ENCODE results near the gene SRSF9.
"Not testable (repeated sequence)": the region's sequence is repeated elsewhere in the genome, so short reads cannot be mapped to it uniquely, and the experiment has no call there.

Gene SRSF9

GRCh38 chr12:120490833-120491512, 21.4 kb upstream of the SRSF9 start:
- in situ Hi-C loops (cut with MboI; ENCODE audit: low sequenced_read_pairs, unreplicated experiment) = no loop called here
- DNase-seq (ENCODE audit: low spot score) = no peak
- TF ChIP-seq, protein P1, sequence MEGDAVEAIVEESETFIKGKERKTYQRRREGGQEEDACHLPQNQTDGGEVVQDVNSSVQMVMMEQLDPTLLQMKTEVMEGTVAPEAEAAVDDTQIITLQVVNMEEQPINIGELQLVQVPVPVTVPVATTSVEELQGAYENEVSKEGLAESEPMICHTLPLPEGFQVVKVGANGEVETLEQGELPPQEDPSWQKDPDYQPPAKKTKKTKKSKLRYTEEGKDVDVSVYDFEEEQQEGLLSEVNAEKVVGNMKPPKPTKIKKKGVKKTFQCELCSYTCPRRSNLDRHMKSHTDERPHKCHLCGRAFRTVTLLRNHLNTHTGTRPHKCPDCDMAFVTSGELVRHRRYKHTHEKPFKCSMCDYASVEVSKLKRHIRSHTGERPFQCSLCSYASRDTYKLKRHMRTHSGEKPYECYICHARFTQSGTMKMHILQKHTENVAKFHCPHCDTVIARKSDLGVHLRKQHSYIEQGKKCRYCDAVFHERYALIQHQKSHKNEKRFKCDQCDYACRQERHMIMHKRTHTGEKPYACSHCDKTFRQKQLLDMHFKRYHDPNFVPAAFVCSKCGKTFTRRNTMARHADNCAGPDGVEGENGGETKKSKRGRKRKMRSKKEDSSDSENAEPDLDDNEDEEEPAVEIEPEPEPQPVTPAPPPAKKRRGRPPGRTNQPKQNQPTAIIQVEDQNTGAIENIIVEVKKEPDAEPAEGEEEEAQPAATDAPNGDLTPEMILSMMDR (IDR thresholded peaks at IDR 0.05; ENCODE audit: borderline replicate concordance, control extremely low read depth, extremely low read depth, insufficient read depth, missing control alignments) = no peak

GRCh38 chr12:120490325-120490724, 20.8 kb upstream of the SRSF9 start:
- in situ Hi-C loops (cut with MboI; ENCODE audit: low sequenced_read_pairs, unreplicated experiment) = no loop called here
- TF ChIP-seq, protein P1 (IDR thresholded peaks at IDR 0.05; ENCODE audit: borderline replicate concordance, control extremely low read depth, extremely low read depth, insufficient read depth, missing control alignments) = no peak
- no peak for DNase-seq (ENCODE audit: low spot score)

DNA sequence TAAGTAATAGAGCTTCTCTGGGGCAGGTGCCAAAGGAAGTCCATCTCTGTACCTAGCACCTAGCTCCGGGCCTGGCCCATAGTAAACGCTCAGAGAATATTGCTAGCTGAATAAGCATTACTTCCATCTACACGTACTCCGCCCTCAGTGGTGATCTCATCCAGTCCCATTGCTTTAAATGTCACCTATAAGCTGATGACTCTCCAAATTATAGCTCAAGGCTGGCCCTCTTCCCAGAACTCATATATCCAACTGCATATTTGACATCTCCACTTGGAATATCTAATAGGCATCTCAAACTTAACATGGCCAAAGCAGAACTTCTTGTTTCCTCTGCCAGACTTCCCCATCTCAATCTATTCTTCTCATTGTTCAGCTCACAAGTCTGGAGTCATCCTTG, 19.5 kb upstream of the SRSF9 start:
- in situ Hi-C loops (cut with MboI; ENCODE audit: low sequenced_read_pairs, unreplicated experiment) = no loop called here
- no peak for DNase-seq (ENCODE audit: low spot score)
- TF ChIP-seq, protein P1 (IDR thresholded peaks at IDR 0.05; ENCODE audit: borderline replicate concordance, control extremely low read depth, extremely low read depth, insufficient read depth, missing control alignments) = no peak

GRCh38 chr12:120488057-120488640, 18.6 kb upstream of the SRSF9 start:
- DNase-seq (ENCODE audit: low spot score) = no peak
- in situ Hi-C loops (cut with MboI; ENCODE audit: low sequenced_read_pairs, unreplicated experiment) = no loop called here
- TF ChIP-seq, protein P1 (IDR thresholded peaks at IDR 0.05; ENCODE audit: borderline replicate concordance, control extremely low read depth, extremely low read depth, insufficient read depth, missing control alignments) = no peak

GRCh38 chr12:120487552-120487951, 18.0 kb upstream of the SRSF9 start:
- DNase-seq (ENCODE audit: low spot score); in situ Hi-C loops (cut with MboI; ENCODE audit: low sequenced_read_pairs, unreplicated experiment): not testable (repeated sequence)

GRCh38 chr12:120485961-120486881, 16.7 kb upstream of the SRSF9 start:
- TF ChIP-seq, protein P1 (IDR thresholded peaks at IDR 0.05; ENCODE audit: borderline replicate concordance, control extremely low read depth, extremely low read depth, insufficient read depth, missing control alignments) = no peak
- in situ Hi-C loops (cut with MboI; ENCODE audit: low sequenced_read_pairs, unreplicated experiment) = no loop called here

More at GRCh38 chr12:120485961-120486881, 16.7 kb upstream of the SRSF9 start:
- DNase-seq (ENCODE audit: low spot score) = no peak
